K562 (cell line): ENCODE data around the gene ADARB2. TPM values are rescaled to one million over a fixed set of nuclear protein-coding genes. Genes with fewer than 3 reads are reported as not detected.

Experiments used
- ATAC-seq: fragments of 200-7000 bp; cut with Tn5 transposase; 3 replicates; pipeline ENCODE4 v1.9.1; 2020; ENCODE audit warnings: moderate library complexity
- BruUV-seq: library from RNA; stranded (reverse); fragments of 400-500 nt; replicated peaks from 2 replicates; lab custom pipeline; 2021; lab: Mats Ljungman, UMichigan
- CTCF ChIA-PET: fragments of 300-600 bp; formaldehyde crosslinking; extraction: SDS; loops from one replicate; lab custom pipeline; 2021; ENCODE audit warnings: low intra/inter-chr PET ratio; lab: Yijun Ruan, JAX
- POLR2A ChIA-PET: fragments of 300-600, 350-650 bp; sonication (Branson Sonifier 250); formaldehyde crosslinking; extraction: SDS; loops from one replicate; lab custom pipeline; 2021; ENCODE audit warnings: antibody characterized with exemption, inconsistent platforms; lab: Yijun Ruan, JAX
- DNase-seq, 4 experiments: peaks; one replicate each; pipeline versions ENCODE4 v3.0.0 to v3.0.0-alpha.2; 2011 to 2018; ENCODE audit warnings: low spot score in 3 of 4, mixed read lengths in 3 of 4; ENCODE audit errors: extremely low read depth in 1 of 4
- FAIRE-seq: peaks from 2 replicates; lab custom pipeline; 2011; peaks lifted over from hg19 to GRCh38; lab: Jason Lieb, UNC
- H2AFZ ChIP-seq: 2 replicates; pipeline ENCODE4 v1.6.0; 2011; ENCODE audit warnings: low read depth, low read length, control low read depth, inconsistent platforms
- H3K27ac ChIP-seq: fragments of 200-600 bp; 3 replicates; pipeline ENCODE4 v1.8.0; 2011; ENCODE audit warnings: low read depth, mild to moderate bottlenecking, control low read depth, inconsistent platforms, low read length, moderate library complexity, mixed read lengths; ENCODE audit errors: extremely low read depth
- H3K27me3 ChIP-seq, 2 experiments: fragments of 300-600 bp in 1 of 2; 2 replicates in 1 of 2; 3 replicates in 1 of 2; pipeline versions ENCODE4 v1.6.0 to v1.8.0; 2011; ENCODE audit warnings: inconsistent platforms in 2 of 2, low read length in 2 of 2, mild to moderate bottlenecking in 1 of 2, mixed read lengths in 1 of 2, moderate library complexity in 1 of 2; ENCODE audit not compliant: control insufficient read depth in 2 of 2, insufficient read depth in 2 of 2
- H3K36me3 ChIP-seq: fragments of 300-600 bp; 3 replicates; pipeline ENCODE4 v1.8.0; 2011; ENCODE audit warnings: mild to moderate bottlenecking, low read length, inconsistent platforms; ENCODE audit not compliant: control insufficient read depth, insufficient read depth
- H3K4me1 ChIP-seq, 2 experiments: fragments of 200-600 bp in 1 of 2; replicated peaks in 1 of 2; 2 replicates in 1 of 2; 3 replicates in 1 of 2; pipeline versions ENCODE4 v1.5.1 to v1.8.0; 2011; ENCODE audit warnings: inconsistent platforms in 2 of 2, low read length in 2 of 2, mild to moderate bottlenecking in 1 of 2, mixed read lengths in 1 of 2, moderate library complexity in 1 of 2; ENCODE audit not compliant: control insufficient read depth in 2 of 2, insufficient read depth in 2 of 2
- H3K4me2 ChIP-seq: 2 replicates; pipeline ENCODE4 v1.6.1; 2011; ENCODE audit warnings: low read length, control low read depth, inconsistent platforms, mixed read lengths; ENCODE audit not compliant: insufficient read depth
- H3K4me3 ChIP-seq: fragments of 200-600 bp; sonication (generic), shearing (Covaris generic); 2 replicates; pipeline ENCODE4 v1.5.1; 2016; ENCODE audit warnings: control low read depth, inconsistent platforms
- H3K79me2 ChIP-seq: fragments of 200-600 bp; 3 replicates; pipeline ENCODE4 v1.8.0; 2011; ENCODE audit warnings: low read length, inconsistent platforms; ENCODE audit not compliant: control insufficient read depth, insufficient read depth
- H3K9ac ChIP-seq, 2 experiments: 2 replicates each; pipeline versions ENCODE4 v1.6.0 to v1.6.1; 2011; ENCODE audit warnings: low read depth in 2 of 2, low read length in 2 of 2, control low read depth in 1 of 2, inconsistent platforms in 1 of 2, mild to moderate bottlenecking in 1 of 2, mixed read lengths in 1 of 2; ENCODE audit not compliant: insufficient read depth in 1 of 2
- H3K9me1 ChIP-seq: one replicate; pipeline ENCODE4 v1.6.0; 2011; ENCODE audit warnings: inconsistent platforms, mild to moderate bottlenecking, low read length, moderate library complexity; ENCODE audit not compliant: control insufficient read depth, insufficient read depth
- H3K9me3 ChIP-seq: replicated peaks from 2 replicates; pipeline ENCODE4 v1.5.1; 2011; ENCODE audit warnings: low read depth, low read length, inconsistent platforms; ENCODE audit not compliant: control insufficient read depth, insufficient read depth
- H4K20me1 ChIP-seq: replicated peaks from 2 replicates; pipeline ENCODE4 v1.6.1; 2011; ENCODE audit warnings: low read length, inconsistent platforms, mixed read lengths; ENCODE audit not compliant: control insufficient read depth, insufficient read depth
- ATF4 ChIP-seq: fragments of 450-650 bp; formaldehyde crosslinking; IDR thresholded peaks from 2 replicates; pipeline ENCODE4 v1.4.0; 2022; ENCODE audit warnings: mild to moderate bottlenecking, moderate library complexity
- CHCHD3 ChIP-seq: fragments of 250-450 bp; sonication (Bioruptor Pico); IDR thresholded peaks from 2 replicates; pipeline ENCODE4 v2.1.2; 2022; ENCODE audit warnings: mild to moderate bottlenecking
- DLX4 ChIP-seq: fragments of 250-450 bp; sonication (Bioruptor Pico); IDR thresholded peaks from 2 replicates; pipeline ENCODE4 v1.6.1; 2021; ENCODE audit warnings: mild to moderate bottlenecking
- GABPA ChIP-seq: fragments of 200-800 bp; sonication (Bioruptor generic); conservative IDR thresholded peaks from 2 replicates; pipeline ENCODE4 v1.6.1; 2016; ENCODE audit warnings: low read depth, missing genetic modification characterization, missing compliant biosample characterization
- PKNOX1 ChIP-seq: fragments of 450-650 bp; IDR thresholded peaks from 2 replicates; pipeline ENCODE4 v1.6.1; 2016
- WGBS: fragments of 100-300 bp; shearing (Covaris generic); methylation state at CpG from one replicate; pipeline ENCODE4 v1.1.6; 2016; ENCODE audit warnings: low coverage, mixed read lengths; ENCODE audit not compliant: insufficient coverage; ENCODE audit errors: missing lambda C conversion rate; 5-methylcytosine and 5-hydroxymethylcytosine counted together
- in situ Hi-C: fragments of 300-500 bp; cut with MboI; formaldehyde crosslinking; loops from 4 replicates; pipeline ENCODE4 v1.15.0; 2018; ENCODE audit warnings: inconsistent platforms, mixed read lengths
- intact Hi-C: fragments of 100-400 bp; cut with micrococcal nuclease; formaldehyde crosslinking; loops from 2 replicates; pipeline ENCODE4 v1.14.2; 2022
- polyA plus RNA-seq, 8 experiments: library from polyadenylated mRNA; depleted of rRNA in 4 of 8; stranded (reverse) in 5 of 8; unstranded in 3 of 8; fragments of >200 nt; fragmentation: Nextera tagmentation in 2 of 8; fragmentation: Illumina TruSeq in 1 of 8; extraction: Ambion mirVana in 2 of 8; extraction: Trizol in 1 of 8; gene quantifications; 2 replicates each; pipeline versions ENCODE4 v1.2.1 to v1.2.3, GENCODE V29; 2011 to 2014; ENCODE audit warnings: inconsistent platforms in 1 of 8, missing spikeins in 1 of 8
- total RNA-seq, 7 experiments: library from RNA; depleted of rRNA in 6 of 7; stranded (reverse); fragments of >200 nt in 6 of 7; fragmentation: Illumina TruSeq in 2 of 7; extraction: Trizol in 2 of 7; gene quantifications; 2 replicates each; pipeline versions ENCODE4 v1.2.1 to v1.2.3, GENCODE V29; 2011 to 2021; ENCODE audit warnings: low replicate concordance in 1 of 7

Gene ADARB2
- total and polyA plus RNA-seq, 9 of the 15 experiments (the other 6 are each of a cell fraction or from before 2014, with no cell fraction given): not detected

- 0% methylated on average over 5 of the region's 5 CpGs for WGBS
- H3K27ac ChIP-seq: no peak overlapping the region
- H3K9ac ChIP-seq: no peak overlapping the region
- no peaks in the 10 kb centered on the region for H4K20me1 ChIP-seq
- no peaks in the 10 kb centered on the region for H3K36me3 ChIP-seq
- no peak for FAIRE-seq
- intact Hi-C loops: no loop called here
- peaks cover 12 to 35% of the 10 kb centered on the region in 2 experiments; a peak in 3 of 5 replicates for H3K27me3 ChIP-seq
- H3K79me2 ChIP-seq: no peaks in the 10 kb centered on the region
- no peaks in the 10 kb centered on the region for H3K9me3 ChIP-seq
- H3K4me1 ChIP-seq: no peaks in the 10 kb centered on the region
- TF ChIP-seq CHCHD3 (CRISPR knock-in tag): no peak
- TF ChIP-seq, all 486 proteins: peak for 0
- Histone ChIP-seq H3K4me2 (no peak overlapping the region), H3K4me3 (no peak overlapping the region), H3K9me1 (no peaks in the 10 kb centered on the region), H2AFZ (no peak overlapping the region)
- no TSS peak for BruUV-seq
- POLR2A ChIA-PET: interaction anchor here (0.6 to 0.7 kb wide), 2 partner anchors 24 to 68 kb away, joined by 3 read pairs; no protein-coding TSS in a partner anchor
- ATAC-seq: no peak
- CTCF ChIA-PET: no interaction called here
- in situ Hi-C loops: no loop called here
- no peak for DNase-seq
Measured at GRCh38 chr10:1687190-1687589, 50.1 kb downstream of the ADARB2 start.

GRCh38 chr10:1686491-1686749, 50.9 kb downstream of the ADARB2 start:
- no TSS peak for BruUV-seq
- H3K27me3 ChIP-seq: peaks cover 12 to 43% of the 10 kb centered on the region in 2 experiments; a peak in 3 of 5 replicates
- no peak overlapping the region for H3K4me2 ChIP-seq
- no peak for TF ChIP-seq DLX4 (CRISPR knock-in tag)
- no peak for TF ChIP-seq ATF4
- TF ChIP-seq GABPA (tag): 0 out of 2 replicates have a peak, but pooled peaks have one; percentile 22
- TF ChIP-seq PKNOX1: 0 out of 2 replicates have a peak, but pooled peaks have one; percentile 6
- TF ChIP-seq, all 486 proteins: peak for 2
- H3K27ac ChIP-seq: no peak overlapping the region
- no peaks in the 10 kb centered on the region for H3K4me1 ChIP-seq
- H4K20me1 ChIP-seq: no peaks in the 10 kb centered on the region
- H3K36me3 ChIP-seq: no peaks in the 10 kb centered on the region
- ChIA-PET CTCF (no interaction called here), POLR2A (no interaction called here)
- in situ Hi-C loops (no loop called here), intact Hi-C loops (no loop called here)
- H2AFZ ChIP-seq: no peak overlapping the region
- no peak overlapping the region for H3K4me3 ChIP-seq
- no peaks in the 10 kb centered on the region for H3K9me1 ChIP-seq
- H3K9ac ChIP-seq: no peak overlapping the region
- FAIRE-seq (no peak), DNase-seq (no peak), ATAC-seq (no peak)
- H3K79me2 ChIP-seq: no peaks in the 10 kb centered on the region
- no peaks in the 10 kb centered on the region for H3K9me3 ChIP-seq
- under 1% methylated on average over 9 of the region's 9 CpGs for WGBS
